Urinary bladder (tissue), 4 donors: Measurements from ENCODE around the gene CXCL3. TPM values are rescaled to one million over a fixed set of nuclear protein-coding genes. Genes with fewer than 3 reads are reported as not detected.

Experiments
- DNase-seq: peaks from one replicate; pipeline ENCODE4 v3.0.0-alpha.2; 2015; ENCODE audit errors: extremely low spot score
- H3K27ac ChIP-seq: one replicate; pipeline ENCODE4 v1.5.1; 2013; ENCODE audit warnings: low read depth, mild to moderate bottlenecking, moderate library complexity
- H3K36me3 ChIP-seq: one replicate; pipeline ENCODE4 v1.6.1; 2013; ENCODE audit warnings: mild to moderate bottlenecking, moderate library complexity; ENCODE audit not compliant: insufficient read depth
- H3K4me1 ChIP-seq: one replicate; pipeline ENCODE4 v1.6.1; 2013; ENCODE audit warnings: mild to moderate bottlenecking, moderate library complexity; ENCODE audit not compliant: insufficient read depth
- H3K4me3 ChIP-seq: one replicate; pipeline ENCODE4 v1.5.1; 2013; ENCODE audit warnings: low read depth, low read length
- WGBS: extraction: QIAGEN DNeasy Blood & Tissue Kit; methylation state at CpG from one replicate; pipeline ENCODE4 v1.1.7; 2013; 5-methylcytosine and 5-hydroxymethylcytosine counted together
- polyA plus RNA-seq: library from polyadenylated mRNA; stranded (reverse); fragments of 200-250 nt; gene quantifications from one replicate; pipeline ENCODE4 v1.2.3, GENCODE V29; 2013
- total RNA-seq: library from RNA; depleted of rRNA; stranded (reverse); fragments of >200 nt; gene quantifications from one replicate; pipeline ENCODE4 v1.2.3, GENCODE V29; 2014
- donor health status: healthy with polysubstance abuse.
- donor health status: healthy.

CXCL3 gene
- total and polyA plus RNA-seq, 2 donors, result 0.95 TPM; not detected in 1

DNA sequence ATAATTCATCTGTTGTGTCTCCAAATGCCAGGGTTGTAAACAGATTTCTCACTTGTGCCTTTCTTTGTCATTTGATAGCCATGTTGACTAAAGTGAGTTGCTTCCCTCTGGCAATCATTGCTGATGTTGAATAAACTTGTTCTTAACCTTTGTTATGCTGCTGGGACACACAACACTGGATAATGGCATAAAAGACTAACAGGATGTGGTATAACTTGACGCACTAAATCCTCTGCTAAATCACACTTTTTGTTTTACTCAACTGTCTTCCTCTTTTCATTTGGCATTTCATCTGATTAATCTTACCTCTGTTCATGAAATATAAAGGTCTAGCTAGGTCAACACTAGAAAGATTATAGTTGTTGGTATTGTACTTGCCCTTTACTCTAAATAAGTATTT, 22.4 kb downstream of the CXCL3 start:
- H3K36me3 ChIP-seq, result no peaks in the 10 kb centered on the region
- DNase-seq, result no peak
- no peak overlapping the region for H3K4me3 ChIP-seq
- WGBS, result 20% methylated on average over 1 of the region's 1 CpG
- H3K27ac ChIP-seq, result no peak overlapping the region
- H3K4me1 ChIP-seq, result no peaks in the 10 kb centered on the region

DNA sequence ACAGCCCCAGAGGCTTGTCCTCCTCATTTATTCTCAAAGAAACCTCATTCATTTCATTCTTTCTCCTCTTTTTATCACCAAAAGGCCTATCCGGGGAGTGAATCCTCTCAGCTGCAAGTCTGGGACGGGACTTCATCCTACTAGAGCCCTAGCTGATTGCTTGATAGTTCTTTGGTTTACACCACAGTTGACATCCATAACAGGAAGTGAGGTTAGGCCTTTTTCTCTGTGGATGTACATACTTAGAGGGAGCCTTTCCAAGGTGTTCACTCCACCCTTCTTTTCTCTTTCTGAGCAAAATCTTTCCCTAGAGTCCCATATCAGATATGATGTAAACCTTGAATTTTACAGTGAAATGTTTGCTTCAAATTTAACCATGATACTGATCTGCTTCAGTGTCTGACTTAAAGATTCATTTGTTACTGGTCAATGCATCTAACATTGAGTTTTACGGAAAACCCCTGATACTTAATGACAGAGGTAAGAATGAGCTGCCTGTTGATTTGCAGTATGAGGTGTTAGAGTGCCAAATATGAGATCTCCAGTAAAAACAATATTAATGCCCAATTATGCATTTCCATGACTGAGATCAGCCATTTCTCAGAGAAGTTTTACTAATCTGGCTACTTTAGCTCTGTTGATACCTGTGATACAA, 23.2 kb downstream of the CXCL3 start:
- no peak overlapping the region for H3K27ac ChIP-seq

DNA sequence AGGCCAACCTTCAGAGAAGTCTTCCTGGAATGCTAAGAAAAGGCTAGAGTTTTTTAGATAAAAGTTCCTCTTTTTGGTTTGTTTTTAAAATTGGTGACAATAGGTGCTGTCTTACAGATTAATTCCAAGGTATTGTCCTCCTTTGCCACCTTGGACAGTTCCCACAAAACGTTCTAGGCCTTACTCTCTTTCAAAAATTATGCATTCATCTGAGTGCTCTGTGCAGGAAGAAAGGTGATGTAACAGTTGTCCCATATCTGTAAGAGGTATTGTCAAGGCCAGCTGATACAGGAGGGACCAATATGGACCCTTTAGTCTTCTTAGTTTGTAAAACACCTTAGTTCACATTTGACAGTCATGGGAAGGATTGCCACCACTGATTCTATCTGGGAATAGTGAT, 24.2 kb downstream of the CXCL3 start:
- no peak for DNase-seq
- Histone ChIP-seq H3K4me1 (no peaks in the 10 kb centered on the region), H3K27ac (no peak overlapping the region), H3K4me3 (no peak overlapping the region), H3K36me3 (no peaks in the 10 kb centered on the region)
- WGBS, result 21% methylated on average over 1 of the region's 1 CpG

More for the DNA sequence above, 23.2 kb downstream of the CXCL3 start:
- H3K36me3 ChIP-seq, result no peaks in the 10 kb centered on the region
- DNase-seq, result no peak
- H3K4me1 ChIP-seq, result no peaks in the 10 kb centered on the region
- WGBS, result 85% methylated on average over 3 of the region's 3 CpGs
- no peak overlapping the region for H3K4me3 ChIP-seq

DNA sequence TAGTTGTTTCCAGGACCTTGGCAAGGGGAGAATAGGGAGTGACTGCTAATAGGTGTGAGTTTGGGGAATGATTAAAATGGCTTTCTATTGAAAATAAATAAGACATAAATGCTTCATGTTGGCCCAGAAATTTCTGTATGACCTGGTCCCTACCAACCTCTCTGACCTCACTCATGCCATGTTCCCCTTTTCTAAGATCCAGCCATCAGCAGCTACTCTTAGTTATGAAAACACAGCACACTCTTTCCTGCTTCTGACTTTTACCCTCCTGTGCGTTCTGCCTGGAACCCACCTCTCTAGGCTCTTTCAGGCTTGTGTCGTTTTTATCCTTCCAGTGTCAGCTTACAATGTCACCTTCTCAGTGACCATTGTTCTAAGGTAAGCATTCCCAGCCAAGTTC, 25.2 kb downstream of the CXCL3 start:
- no peak overlapping the region for H3K27ac ChIP-seq
- DNase-seq, result no peak
- H3K4me1 ChIP-seq, result no peaks in the 10 kb centered on the region
- no peaks in the 10 kb centered on the region for H3K36me3 ChIP-seq
- no peak overlapping the region for H3K4me3 ChIP-seq
- 59% methylated on average over 2 of the region's 2 CpGs for WGBS

DNA sequence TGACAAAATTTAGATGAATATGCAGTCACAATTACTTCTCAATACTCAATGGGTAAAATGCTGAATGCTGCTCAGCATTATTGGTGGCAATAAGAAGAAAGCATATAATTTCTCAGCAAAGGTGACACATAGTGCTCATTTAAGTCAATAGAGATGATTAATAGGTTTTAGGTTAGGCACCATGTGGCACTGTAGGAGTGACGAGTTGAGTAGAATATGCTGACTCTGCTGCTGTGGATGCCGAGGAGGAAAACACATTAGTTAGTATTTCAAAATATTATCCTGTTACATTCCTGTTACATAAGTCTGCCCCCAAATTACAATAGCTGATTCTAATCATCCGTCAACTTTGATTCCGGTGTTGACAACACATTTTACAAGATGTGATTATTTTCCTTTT, 26.4 kb downstream of the CXCL3 start:
- Histone ChIP-seq H3K4me1 (no peaks in the 10 kb centered on the region), H3K36me3 (no peaks in the 10 kb centered on the region), H3K27ac (no peak overlapping the region), H3K4me3 (no peak overlapping the region)
- WGBS, result 85% methylated on average over 4 of the region's 4 CpGs
- DNase-seq, result no peak

DNA sequence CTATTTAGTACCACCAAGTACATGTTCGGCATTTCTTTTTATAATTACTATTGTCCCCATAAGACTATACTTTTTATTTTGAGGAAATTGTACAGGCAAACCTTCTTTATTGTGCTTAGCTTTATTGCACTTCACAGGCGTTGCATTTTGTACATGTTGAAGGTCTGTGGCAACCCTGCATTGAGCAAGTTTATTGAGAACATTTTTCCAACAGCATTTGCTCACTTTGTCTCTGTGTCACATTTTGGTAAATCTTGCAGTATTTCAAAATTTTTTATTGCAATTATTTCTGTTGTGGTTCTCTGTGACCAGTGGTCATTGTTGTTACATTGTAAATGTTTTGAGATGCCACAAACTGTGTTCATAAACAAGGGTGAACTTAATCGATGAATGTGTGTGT, 29.2 kb downstream of the CXCL3 start:
- DNase-seq, result no peak
- H3K4me1 ChIP-seq, result no peaks in the 10 kb centered on the region
- no peak overlapping the region for H3K4me3 ChIP-seq
- WGBS, result 91% methylated on average over 3 of the region's 3 CpGs
- H3K36me3 ChIP-seq, result no peaks in the 10 kb centered on the region
- no peak overlapping the region for H3K27ac ChIP-seq

DNA sequence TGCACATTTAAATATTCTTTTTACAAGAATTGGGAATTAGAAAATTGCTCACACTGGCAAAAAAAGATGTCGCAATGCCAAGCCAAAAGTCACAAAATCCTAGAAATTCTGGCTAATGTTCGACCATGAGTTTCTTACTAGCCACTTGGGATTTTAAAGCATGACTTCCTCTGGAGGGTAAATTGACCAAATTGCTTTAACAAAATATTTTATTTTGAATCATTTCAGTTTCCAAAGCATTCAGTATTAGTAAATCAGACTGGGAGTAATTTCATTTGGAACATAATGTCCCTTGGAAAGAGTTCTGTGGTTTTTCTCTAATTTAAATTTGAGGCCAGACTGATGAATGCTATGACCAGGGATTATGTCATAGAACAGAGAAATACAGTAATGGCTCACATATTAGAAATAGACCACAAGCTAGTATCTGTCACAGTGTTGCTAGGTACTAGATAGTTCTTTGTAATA, 32.4 kb downstream of the CXCL3 start:
- 71% methylated on average over 2 of the region's 2 CpGs for WGBS

DNA sequence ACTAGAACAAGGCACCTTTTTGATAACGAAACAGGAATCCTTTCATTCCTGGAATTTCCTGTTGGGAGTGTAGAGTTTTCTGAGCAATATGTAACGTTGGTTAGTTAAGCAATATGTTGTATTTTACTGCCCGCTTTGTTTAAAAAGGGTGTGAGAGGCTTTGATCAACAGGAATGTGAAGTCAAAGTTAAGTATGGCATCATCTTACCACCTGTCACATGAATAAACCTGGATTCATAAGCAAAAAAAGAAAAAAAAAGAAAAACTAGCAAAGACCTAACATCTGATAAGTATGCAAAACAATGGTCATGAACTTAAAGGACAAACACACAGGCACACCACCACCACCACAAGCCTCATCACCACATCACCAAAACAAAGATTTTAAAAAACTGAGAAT, 33.0 kb downstream of the CXCL3 start:
- Histone ChIP-seq H3K27ac (no peak overlapping the region), H3K4me1 (no peaks in the 10 kb centered on the region), H3K36me3 (no peaks in the 10 kb centered on the region), H3K4me3 (no peak overlapping the region)
- 23% methylated on average over 3 of the region's 3 CpGs for WGBS
- no peak for DNase-seq

More for the DNA sequence above, 32.4 kb downstream of the CXCL3 start:
- no peak for DNase-seq
- H3K4me1 ChIP-seq, result no peaks in the 10 kb centered on the region
- no peak overlapping the region for H3K4me3 ChIP-seq
- no peak overlapping the region for H3K27ac ChIP-seq
- no peaks in the 10 kb centered on the region for H3K36me3 ChIP-seq

DNA sequence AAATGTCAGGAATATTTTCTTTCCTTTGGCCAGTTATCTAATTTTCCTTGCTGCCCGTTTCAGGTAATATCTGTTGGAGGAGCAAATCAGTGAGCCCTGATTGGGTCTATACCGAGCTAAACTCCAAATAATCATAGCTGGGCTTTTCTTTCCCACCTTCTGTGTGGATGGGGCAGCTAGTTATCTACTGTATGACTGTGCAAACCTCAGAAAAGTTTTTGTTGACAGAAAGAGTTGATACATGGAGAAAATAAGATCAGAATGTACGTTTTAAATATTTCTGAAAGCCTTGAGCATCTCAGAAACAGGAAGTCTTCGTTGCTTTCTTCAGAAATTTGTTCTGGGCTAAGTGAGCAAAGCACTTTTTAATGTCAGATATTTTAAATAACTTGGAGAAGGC, 33.8 kb downstream of the CXCL3 start:
- WGBS, result 54% methylated on average over 4 of the region's 4 CpGs

DNA sequence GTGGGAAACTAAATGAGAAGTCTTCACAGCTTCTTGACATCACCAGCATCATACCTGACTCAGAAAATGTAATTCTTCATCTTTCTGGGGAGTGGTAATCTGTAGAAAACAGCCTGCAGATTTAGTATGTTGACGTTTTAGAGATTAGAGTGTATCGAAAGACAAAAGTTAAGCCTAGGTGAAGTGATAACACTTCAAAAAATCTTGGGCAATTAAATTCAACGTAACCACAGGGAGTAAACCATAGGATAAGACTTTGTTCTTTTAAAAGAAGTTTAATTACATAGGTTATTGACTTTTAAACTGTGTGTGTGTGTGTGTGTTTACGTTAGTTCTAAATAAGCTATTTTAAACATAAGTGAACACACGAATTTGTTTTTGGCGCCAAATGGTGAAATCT, 38.2 kb downstream of the CXCL3 start:
- DNase-seq, result no peak
- Histone ChIP-seq H3K4me3 (no peak overlapping the region), H3K36me3 (no peaks in the 10 kb centered on the region), H3K27ac (no peak overlapping the region), H3K4me1 (no peaks in the 10 kb centered on the region)
- 63% methylated on average over 6 of the region's 6 CpGs for WGBS

More for the DNA sequence above, 33.8 kb downstream of the CXCL3 start:
- Histone ChIP-seq H3K4me1 (no peaks in the 10 kb centered on the region), H3K4me3 (no peak overlapping the region), H3K36me3 (no peaks in the 10 kb centered on the region), H3K27ac (no peak overlapping the region)
- no peak for DNase-seq

DNA sequence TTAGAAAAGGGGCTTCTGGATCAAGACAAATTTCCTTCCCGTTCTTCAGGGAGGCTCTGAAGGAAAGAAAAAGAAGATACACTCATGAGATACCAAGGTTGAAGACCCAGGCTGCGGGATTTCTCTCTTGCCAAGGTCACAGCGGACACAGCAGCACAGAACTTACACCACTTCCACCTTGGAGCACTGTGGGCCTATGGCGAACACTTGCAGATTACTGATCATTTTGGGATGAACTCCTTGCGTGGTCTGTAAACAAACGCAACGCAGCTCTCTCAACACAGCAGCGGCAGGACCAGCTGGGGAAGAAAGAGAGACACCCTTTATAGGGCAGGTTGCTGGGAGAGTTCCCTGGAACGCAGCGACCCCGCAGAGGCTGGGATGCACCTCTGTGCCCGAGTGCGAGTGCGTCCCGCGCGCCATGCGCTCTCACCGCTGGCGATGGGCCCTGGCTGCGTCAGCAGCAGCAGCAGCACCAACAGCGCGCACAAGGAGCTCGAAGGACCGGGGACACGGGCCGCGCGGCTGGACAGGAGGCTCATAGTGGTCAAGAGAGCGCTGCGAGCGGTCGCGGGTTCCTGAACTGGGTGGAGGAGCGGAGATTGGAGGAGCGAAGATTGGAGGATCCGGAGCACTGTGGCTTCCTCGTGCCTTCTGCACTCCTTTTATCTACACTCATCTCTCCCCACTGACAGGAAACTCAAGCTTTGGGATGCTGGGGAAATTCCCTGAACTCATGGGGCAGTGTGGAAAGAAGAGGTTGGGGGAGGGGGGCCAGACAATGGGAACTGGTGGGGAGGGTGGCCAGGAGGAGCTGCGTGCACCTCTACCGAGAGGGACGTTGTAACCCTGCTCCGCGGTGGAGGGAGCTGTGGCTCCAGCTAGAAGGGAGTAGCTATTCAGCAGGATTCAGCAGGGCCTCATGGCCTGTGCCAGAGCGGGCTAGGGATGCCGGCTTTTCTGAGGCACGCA, 40.2 kb downstream of the CXCL3 start, which contains the start of gene CXCL5:
TSS of gene CXCL5 (minus strand) at position 638 of the 972 bp plus-strand sequence. CDS start at position 542, 96 bp downstream.
- no peak for DNase-seq
- no peak within 1 kb of the TSS for H3K4me3 ChIP-seq
- no peaks in the 10 kb centered on the region for H3K36me3 ChIP-seq
- no peak within 1 kb of the TSS for H3K27ac ChIP-seq
- no peaks in the 10 kb centered on the region for H3K4me1 ChIP-seq
- WGBS, result 7% methylated on average over 46 of the region's 46 CpGs

DNA sequence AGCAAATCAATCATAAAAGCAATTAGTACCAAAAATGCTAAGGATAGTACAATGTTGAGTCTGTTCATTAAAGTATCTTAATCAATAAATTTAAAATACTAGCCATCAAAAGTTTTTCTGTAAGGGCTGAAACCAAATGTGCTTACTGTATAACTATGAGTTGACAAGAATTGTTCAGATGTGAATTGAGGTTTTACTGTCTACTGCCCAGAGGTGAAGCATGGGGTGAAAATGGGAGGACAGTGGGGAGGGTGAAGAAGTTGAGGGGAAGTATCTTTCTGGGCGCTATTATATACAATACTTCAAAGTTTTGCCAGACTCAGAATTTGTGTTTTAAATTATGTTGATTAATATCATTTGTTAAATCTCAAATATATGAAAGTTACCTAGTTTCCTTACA, 46.4 kb downstream of the CXCL3 start:
- H3K36me3 ChIP-seq, result no peaks in the 10 kb centered on the region
- DNase-seq, result no peak
- no peaks in the 10 kb centered on the region for H3K4me1 ChIP-seq
- no peak overlapping the region for H3K4me3 ChIP-seq
- WGBS, result 0% methylated on average over 1 of the region's 1 CpG
- H3K27ac ChIP-seq, result no peak overlapping the region

DNA sequence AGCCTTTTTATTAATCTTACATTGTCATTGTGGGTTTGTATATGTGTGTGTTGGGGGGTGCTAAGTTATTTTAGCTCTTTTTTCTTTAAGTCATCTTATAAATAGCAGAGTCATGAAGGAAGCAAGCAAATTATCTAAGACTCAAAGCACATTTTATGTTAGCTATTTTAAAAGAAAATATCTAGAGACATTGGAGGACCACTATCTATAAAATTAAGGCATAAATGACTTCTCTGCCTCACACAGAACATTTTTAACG, 46.8 kb downstream of the CXCL3 start:
- H3K4me1 ChIP-seq, result no peaks in the 10 kb centered on the region
- 89% methylated on average over 1 of the region's 1 CpG for WGBS
- DNase-seq, result no peak
- no peaks in the 10 kb centered on the region for H3K36me3 ChIP-seq
- H3K4me3 ChIP-seq, result no peak overlapping the region
- H3K27ac ChIP-seq, result no peak overlapping the region
